ENCODE results near the gene ADD1.

Gene ADD1

GRCh38 chr4:2804973-2805501 lies 38.6 kb upstream of the ADD1 start:
- DNase-seq (ENCODE audit: low spot score), result no peak

- no peak for DNase-seq (ENCODE audit: low spot score)
These were observed 37.8 kb upstream of the ADD1 start for GRCh38 chr4:2805712-2806389.

DNA sequence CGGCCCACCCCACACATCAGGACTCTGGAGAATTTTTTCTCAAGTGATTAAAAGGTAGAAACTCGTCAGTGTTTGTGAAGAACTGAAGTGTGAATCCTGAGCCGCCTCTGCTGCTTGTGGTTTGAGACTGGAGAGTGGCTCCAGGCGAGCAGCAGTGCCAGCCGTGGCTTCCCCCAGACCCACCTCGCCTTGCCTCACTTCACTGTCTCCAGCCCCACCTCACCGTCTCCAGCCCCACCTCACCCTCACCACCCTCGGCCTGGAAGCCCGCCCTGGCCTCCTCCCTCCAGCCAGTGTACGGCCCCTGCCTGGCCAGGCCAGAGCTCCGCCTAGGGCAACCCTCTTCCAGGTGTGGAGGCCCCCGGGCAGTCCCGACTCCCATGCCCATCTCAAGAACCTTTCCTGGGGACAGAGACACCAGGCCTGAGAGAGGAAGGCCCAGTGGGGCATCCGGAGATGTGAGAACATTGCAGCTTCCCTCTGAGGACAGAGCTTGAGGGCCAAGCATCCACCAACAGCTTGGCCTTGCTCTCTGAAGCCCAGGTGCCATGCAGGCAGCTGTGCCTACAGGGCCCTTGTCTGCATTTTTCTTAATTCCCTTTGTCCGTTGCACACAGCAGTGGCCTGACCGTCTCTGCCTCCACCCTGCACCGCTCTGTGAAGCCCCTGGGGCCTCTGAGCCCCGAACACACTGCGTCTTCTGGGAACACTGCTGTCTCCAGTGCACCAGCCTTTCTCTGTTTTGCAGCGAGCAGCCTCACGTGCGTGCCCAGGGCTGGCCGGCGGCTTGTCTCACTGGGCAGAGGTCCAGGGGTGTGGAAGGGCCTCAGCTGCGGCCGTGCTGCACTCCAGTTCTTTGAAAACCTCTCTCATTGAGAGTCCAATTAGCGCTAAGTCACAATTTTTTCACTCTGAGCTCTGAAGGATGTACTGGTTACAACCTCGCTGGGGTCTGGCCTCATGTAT lies 37.0 kb upstream of the ADD1 start:
- DNase-seq (ENCODE audit: low spot score), result no peak

DNA sequence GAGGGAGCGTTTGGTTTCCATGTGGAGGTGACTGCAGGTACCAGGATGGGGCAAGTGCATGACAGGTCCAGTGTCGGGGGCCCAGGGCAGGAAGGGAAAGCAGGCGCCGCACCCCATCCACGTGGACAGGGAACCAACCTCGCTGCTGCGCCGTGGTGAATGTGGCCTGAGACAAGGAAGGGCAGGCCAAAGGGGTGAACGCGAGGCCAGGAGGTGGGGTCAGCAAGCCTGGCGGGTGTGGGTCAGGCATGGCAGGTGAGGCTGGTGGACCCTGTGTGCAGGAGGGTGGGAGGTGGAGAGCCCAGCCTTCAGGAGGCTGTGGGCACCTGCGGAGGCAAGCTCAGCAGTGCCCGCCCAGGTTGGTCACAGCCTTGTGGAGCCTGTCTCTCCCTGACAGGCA lies 36.1 kb upstream of the ADD1 start:
- no peak for DNase-seq (ENCODE audit: low spot score)

DNA sequence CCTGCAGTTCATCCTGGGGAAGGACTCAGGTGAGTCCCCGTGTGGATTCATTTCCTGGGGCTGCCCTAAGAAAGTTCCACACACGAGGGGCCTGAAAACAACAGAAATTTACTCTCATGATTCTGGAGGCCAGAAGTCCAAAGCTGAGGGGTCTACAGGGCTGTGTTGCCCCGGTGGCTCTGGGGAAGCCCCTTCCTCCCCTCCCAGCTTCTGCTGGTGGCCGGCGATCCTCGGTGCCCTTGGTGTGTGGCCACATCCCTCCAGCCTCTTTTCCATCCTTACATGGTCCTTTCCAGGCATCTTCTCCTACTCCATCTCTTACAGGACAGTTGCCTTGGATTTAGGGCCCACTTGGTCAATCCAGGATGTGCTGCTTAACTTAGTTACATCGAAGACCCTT lies 35.6 kb upstream of the ADD1 start:
- DNase-seq (ENCODE audit: low spot score), result no peak

DNA sequence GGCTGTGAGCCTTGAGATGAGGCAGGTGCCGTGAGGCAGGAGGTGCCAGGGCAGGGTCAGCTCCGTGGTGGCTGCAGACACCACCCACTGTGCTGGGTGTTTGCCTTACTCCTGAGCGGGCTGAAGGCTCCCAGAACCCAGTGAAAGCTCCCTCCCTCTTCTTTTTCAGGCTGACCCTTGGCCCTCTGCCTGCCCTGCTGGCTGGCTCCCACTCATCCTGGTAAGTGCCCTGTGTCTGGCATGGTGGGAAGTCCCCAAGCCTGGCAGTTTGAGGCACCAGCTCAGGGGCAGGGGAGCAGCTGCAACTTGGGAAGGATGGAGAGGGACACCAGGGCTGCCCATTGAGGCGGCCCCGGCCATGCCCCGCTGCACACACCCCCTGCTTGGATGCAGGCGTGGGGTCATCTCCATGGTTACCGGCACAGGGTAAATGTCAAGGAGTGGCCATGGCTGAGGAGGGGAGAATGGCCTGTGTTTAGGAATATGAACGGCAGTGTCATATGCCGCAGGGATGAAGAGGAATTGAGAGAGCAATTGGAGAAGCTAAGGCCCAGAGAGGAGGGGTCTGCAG lies 33.9 kb upstream of the ADD1 start:
- DNase-seq (ENCODE audit: low spot score), result no peak

- DNase-seq (ENCODE audit: low spot score), result no peak
These were observed 33.3 kb upstream of the ADD1 start for GRCh38 chr4:2810388-2810787.

GRCh38 chr4:2811830-2812611 lies 31.6 kb upstream of the ADD1 start:
- no peak for DNase-seq (ENCODE audit: low spot score)

DNA sequence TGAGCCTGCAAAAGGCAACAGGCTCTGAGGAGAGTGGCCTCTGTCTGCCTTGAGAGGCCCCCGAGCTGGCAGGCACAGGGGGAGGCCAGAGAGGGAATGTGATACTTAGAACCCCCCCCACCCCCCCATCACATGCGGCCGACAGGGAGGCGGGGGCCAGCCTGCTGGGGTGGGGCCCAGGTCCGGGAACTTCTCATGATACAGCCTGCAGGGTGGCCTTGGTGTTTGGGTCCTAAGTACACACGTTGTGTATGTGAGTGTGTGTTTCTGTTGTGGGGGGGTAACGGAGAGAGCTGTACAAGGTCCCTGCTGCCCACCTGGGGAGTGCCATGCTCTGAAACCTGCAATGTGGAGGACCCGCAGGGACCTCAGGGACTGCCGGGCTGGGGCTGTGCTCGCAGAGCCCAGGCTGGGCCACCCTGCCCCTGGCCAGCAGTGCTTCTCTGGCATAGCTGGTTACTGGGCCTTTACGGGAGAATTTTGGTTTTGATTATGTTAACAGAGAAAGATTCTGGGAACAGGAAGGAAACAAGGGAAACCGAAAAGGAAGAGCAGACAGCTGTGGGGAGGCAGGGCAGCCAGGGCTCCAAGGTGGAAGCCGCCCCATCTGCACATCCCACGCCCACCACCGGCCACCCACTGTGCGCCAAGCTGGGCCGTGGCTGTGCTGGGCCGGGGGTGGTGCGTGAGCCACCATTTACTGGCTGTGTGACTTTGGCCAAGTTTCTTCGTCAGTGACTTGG lies 30.9 kb upstream of the ADD1 start:
- no peak for DNase-seq (ENCODE audit: low spot score)

GRCh38 chr4:2813446-2814405 lies 29.9 kb upstream of the ADD1 start:
- DNase-seq (ENCODE audit: low spot score), result no peak

DNA sequence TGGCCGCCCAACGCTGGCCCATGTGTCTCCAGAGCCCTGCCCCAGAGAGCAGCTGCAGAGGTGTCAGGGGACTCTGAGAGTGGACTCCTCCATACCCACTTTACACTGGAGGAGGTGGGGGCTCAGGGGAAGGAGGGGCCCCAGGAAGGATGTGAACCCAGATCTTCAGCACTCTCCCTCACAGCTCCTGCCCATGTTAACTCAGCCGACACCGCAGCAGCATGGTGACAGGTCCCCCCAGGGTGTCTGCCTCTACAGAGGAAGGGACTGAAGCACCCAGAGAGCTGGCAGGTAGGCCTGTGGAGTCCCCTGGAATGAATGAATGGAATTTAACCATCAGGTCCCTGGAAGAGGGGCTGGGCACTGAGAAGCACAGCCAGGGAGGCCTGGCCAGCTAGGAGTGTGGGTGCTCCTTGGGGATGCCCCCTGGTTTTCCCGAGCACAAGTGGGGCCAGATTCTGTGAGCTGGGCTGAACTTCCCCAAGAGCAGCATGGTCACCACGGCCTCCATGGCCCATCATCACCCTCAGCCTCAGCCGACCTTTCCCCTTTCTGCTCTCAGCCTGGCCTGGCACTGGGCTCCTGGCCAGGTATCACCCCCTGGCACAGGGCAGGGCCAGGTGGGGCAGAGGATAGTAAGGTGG lies 28.9 kb upstream of the ADD1 start:
- no peak for DNase-seq (ENCODE audit: low spot score)

DNA sequence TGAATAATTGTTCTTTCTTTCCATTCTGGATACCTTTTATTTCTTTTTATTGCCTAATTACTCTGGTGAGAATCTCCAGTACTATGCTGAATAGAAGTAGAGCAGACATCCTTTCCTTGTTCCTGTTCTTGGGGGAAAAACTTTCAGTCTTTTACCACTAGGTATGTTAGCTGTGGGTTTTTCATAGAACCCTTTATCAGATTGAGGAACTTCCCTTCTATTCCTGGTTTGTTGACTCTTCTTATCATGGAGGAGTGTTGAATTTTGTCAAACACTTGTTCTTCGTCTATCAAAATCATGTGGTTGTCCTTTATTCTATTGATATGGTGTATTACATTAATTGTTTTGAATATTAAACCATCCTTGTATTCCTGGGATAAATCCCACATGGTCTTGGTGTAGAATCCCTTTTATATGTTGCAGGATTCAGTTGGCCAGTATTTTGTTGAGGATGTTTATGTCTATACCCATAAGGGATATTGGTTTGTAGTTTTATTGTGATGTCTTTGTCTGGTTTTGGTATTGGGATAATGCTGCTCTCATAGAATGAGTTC lies 27.2 kb upstream of the ADD1 start:
- no peak for DNase-seq (ENCODE audit: low spot score)

- DNase-seq (ENCODE audit: low spot score), result no peak
These were observed 26.5 kb upstream of the ADD1 start for GRCh38 chr4:2817137-2817536.

DNA sequence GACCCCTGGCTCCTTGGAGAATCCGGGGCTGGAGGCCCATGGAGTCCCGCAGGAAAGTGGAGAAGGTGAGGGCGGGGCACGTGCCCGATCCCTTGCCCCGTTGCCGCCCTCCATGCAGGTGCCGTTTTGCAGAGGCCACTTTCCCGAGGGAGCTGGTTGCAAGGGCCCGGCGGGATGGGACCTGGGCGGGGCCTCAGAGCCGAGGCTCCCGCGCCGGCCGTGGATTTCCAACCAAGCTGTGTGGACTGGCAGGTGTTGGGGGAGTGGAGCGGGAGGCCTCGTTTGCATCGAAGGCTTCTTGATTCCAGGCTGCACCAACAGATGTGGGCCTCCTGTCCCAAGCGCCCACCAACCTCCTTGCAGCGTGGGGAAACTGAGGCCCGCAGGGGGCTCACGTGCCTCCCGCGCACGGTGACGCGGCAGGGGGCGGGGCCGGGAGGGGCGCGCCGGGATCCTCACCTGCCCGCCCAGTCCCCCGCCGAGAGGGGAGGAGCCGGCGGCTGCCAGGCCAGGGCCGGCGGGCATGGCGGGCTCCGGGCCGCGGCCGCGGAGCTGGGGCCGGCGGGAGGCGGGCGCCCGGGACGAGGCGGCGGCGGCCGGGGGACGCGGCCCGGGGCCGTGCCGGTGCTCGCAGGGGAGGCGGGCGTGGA lies 25.8 kb upstream of the ADD1 start:
- no peak for DNase-seq (ENCODE audit: low spot score)

- DNase-seq (ENCODE audit: low spot score), result no peak
These were observed 25.2 kb upstream of the ADD1 start for GRCh38 chr4:2818351-2818939.

GRCh38 chr4:2819244-2820215 lies 24.1 kb upstream of the ADD1 start:
- DNase-seq (ENCODE audit: low spot score), result no peak
